ENCODE results near the gene TTC33.

TTC33 gene

DNA sequence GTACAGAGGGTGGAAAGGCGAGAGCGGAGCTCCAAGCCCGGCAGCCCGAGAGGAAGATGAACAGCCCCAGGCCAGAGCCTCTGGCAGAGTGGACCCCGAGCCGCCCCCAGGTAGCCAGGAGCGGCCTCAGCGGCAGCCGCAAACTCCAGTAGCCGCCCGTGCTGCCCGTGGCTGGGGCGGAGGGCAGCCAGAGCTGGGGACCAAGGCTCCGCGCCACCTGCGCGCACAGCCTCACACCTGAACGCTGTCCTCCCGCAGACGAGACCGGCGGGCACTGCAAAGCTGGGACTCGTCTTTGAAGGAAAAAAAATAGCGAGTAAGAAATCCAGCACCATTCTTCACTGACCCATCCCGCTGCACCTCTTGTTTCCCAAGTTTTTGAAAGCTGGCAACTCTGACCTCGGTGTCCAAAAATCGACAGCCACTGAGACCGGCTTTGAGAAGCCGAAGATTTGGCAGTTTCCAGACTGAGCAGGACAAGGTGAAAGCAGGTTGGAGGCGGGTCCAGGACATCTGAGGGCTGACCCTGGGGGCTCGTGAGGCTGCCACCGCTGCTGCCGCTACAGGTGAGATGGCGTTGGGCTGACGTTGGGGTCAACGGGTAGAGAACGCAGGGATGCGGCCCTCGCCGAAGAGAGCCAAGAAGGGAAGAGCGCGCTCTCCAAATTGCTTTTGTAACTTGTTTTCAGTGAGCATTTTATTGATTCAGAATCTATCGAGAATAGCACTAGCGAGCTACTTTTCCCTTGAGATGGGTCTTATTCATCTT lies 75.7 kb downstream of the TTC33 start, which contains the start of gene PTGER4:
Gene PTGER4 (plus strand): TSS at position 3 of the 769 bp plus-strand sequence. CDS start 1,079 bp downstream, outside the sequence.
- TF ChIP-seq, protein P1, sequence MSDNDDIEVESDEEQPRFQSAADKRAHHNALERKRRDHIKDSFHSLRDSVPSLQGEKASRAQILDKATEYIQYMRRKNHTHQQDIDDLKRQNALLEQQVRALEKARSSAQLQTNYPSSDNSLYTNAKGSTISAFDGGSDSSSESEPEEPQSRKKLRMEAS (IDR thresholded peaks at IDR 0.05): peak; percentile 78
- TF ChIP-seq FOXM1 (IDR thresholded peaks at IDR 0.05; ENCODE audit: borderline replicate concordance, low read depth) (no peak), TAF1 (IDR thresholded peaks at IDR 0.05; ENCODE audit: low read depth) (peak; percentile 76)

DNA sequence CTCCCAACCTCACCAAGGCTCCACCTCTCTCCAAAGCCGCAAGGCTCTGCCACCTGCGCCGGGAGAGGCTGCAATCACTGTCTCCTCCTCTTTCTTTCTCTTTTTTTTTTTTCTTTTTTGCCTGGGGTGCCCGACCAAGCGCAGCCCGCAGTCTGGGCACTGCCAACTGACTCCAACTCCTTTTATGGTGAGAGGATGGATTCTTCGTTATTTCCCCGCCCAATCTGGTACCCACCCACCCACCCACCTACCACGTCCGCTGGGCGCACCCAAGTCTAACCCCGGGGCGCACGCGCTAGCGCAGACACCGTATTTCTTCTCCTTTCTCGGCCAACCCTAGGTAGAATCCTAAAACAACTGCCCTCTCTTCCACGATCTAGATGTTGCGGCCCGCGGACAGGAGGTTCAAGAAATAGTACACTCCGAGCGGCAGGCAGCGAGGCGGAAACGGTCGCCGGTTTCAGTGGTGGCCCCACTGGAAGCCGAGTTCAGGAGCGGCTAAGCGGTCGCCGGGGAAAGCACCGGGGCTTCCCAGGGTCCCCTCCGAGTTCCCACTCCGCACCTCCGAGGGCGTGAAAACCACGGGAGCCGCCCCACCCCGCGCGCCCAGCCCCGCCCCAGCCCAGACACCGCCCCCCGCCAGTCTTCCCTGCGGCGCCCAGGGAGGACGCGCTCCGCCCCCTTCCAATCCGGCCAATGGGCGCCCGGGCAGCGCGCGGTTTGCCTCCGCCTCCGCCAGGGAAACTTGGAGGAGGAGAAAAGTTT lies 76.4 kb downstream of the TTC33 start:
- TF ChIP-seq EGR1 (IDR thresholded peaks at IDR 0.05) (0 out of 2 replicates have a peak, but pooled peaks have one; percentile 23), EP300 (IDR thresholded peaks at IDR 0.05; ENCODE audit: borderline replicate concordance) (no peak), CREB1 (IDR thresholded peaks at IDR 0.05; ENCODE audit: low read depth) (no peak), TEAD4 (IDR thresholded peaks at IDR 0.05) (no peak), NFIC (IDR thresholded peaks at IDR 0.05) (no peak), RAD21 (IDR thresholded peaks at IDR 0.05; ENCODE audit: low read depth) (0 out of 2 replicates have a peak, but pooled peaks have one; percentile 3), YY1 (IDR thresholded peaks at IDR 0.05; ENCODE audit: low read depth) (no peak), TCF12 (IDR thresholded peaks at IDR 0.05; ENCODE audit: low read depth) (peak; percentile 23; the same call in 1 of the 2 replicates), TAF1 (IDR thresholded peaks at IDR 0.05; ENCODE audit: low read depth) (no peak), FOXM1 (IDR thresholded peaks at IDR 0.05; ENCODE audit: borderline replicate concordance, low read depth) (no peak), CEBPB (IDR thresholded peaks at IDR 0.05) (no peak), ZBTB7A (IDR thresholded peaks at IDR 0.05; ENCODE audit: low read depth) (no peak)
- TF ChIP-seq, protein P1 (IDR thresholded peaks at IDR 0.05): peak; percentile 17; the same call in 1 of the 2 replicates
- TF ChIP-seq, protein P2, sequence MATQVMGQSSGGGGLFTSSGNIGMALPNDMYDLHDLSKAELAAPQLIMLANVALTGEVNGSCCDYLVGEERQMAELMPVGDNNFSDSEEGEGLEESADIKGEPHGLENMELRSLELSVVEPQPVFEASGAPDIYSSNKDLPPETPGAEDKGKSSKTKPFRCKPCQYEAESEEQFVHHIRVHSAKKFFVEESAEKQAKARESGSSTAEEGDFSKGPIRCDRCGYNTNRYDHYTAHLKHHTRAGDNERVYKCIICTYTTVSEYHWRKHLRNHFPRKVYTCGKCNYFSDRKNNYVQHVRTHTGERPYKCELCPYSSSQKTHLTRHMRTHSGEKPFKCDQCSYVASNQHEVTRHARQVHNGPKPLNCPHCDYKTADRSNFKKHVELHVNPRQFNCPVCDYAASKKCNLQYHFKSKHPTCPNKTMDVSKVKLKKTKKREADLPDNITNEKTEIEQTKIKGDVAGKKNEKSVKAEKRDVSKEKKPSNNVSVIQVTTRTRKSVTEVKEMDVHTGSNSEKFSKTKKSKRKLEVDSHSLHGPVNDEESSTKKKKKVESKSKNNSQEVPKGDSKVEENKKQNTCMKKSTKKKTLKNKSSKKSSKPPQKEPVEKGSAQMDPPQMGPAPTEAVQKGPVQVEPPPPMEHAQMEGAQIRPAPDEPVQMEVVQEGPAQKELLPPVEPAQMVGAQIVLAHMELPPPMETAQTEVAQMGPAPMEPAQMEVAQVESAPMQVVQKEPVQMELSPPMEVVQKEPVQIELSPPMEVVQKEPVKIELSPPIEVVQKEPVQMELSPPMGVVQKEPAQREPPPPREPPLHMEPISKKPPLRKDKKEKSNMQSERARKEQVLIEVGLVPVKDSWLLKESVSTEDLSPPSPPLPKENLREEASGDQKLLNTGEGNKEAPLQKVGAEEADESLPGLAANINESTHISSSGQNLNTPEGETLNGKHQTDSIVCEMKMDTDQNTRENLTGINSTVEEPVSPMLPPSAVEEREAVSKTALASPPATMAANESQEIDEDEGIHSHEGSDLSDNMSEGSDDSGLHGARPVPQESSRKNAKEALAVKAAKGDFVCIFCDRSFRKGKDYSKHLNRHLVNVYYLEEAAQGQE (IDR thresholded peaks at IDR 0.05; ENCODE audit: low read depth): no peak
- TF ChIP-seq, protein P3, sequence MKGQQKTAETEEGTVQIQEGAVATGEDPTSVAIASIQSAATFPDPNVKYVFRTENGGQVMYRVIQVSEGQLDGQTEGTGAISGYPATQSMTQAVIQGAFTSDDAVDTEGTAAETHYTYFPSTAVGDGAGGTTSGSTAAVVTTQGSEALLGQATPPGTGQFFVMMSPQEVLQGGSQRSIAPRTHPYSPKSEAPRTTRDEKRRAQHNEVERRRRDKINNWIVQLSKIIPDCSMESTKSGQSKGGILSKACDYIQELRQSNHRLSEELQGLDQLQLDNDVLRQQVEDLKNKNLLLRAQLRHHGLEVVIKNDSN (IDR thresholded peaks at IDR 0.05): no peak

DNA sequence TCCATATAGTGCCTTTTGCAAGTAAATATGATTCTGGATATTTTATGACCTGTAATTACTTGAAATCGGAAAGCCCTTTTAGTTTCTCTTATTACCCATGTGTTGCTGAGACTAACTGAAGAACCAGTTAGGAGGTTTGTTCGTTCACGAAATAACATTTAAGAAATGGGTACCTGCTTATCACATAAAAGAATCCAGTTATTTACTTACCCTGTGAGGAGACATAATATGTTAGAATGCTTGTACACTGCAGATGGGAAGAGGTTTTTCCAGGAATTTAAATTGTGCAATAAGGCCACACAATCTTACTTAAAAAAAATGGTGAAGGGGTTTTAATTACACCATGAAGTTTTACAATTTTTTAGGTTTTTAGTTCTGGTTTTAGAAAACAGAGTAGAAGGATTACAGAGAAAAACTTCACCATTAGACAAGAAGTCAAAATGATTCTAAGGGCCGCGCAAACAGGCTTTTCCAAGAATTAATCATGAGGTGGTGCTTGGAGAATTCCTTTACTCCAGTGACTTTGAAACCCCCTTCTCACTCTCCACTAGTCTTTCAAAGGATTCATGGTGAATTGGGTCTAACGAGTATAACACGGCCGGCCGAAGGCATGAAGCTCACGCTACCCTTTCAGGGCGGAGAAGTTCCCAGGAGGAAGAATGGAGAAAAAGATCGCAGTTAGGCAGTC lies 77.2 kb downstream of the TTC33 start:
- TF ChIP-seq CEBPB (IDR thresholded peaks at IDR 0.05) (peak; percentile 55), EP300 (IDR thresholded peaks at IDR 0.05; ENCODE audit: borderline replicate concordance) (no peak)

DNA sequence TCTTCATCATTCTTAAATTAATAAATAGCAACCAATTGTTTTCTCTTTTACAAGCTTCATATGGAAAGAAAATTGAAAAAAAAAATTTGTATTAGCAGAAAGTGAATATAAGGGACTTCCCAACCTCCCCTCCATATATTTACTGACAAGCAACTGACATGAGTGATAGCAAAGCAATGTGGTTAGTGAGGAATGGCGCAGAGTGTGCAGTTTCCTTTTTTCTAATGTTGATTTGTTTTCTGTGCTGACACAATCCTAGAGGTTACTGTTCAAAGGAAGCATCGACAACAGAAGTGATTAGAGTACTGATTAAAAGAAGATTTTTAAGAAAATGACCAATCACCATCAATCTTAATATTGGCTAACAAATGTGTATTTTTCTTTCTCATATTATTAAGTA lies 77.7 kb downstream of the TTC33 start:
- no peak for TF ChIP-seq TAF1 (IDR thresholded peaks at IDR 0.05; ENCODE audit: low read depth)
- TF ChIP-seq YY1 (IDR thresholded peaks at IDR 0.05; ENCODE audit: low read depth): no peak
- TF ChIP-seq NFIC (IDR thresholded peaks at IDR 0.05): no peak
- TF ChIP-seq, protein P3 (IDR thresholded peaks at IDR 0.05): no peak
- TF ChIP-seq TCF12 (IDR thresholded peaks at IDR 0.05; ENCODE audit: low read depth): no peak
- TF ChIP-seq, protein P1 (IDR thresholded peaks at IDR 0.05): no peak
- no peak for TF ChIP-seq TEAD4 (IDR thresholded peaks at IDR 0.05)
- no peak for TF ChIP-seq RAD21 (IDR thresholded peaks at IDR 0.05; ENCODE audit: low read depth)
- TF ChIP-seq FOXM1 (IDR thresholded peaks at IDR 0.05; ENCODE audit: borderline replicate concordance, low read depth): no peak
- TF ChIP-seq CREB1 (IDR thresholded peaks at IDR 0.05; ENCODE audit: low read depth): no peak
- TF ChIP-seq EP300 (IDR thresholded peaks at IDR 0.05; ENCODE audit: borderline replicate concordance): no peak
- no peak for TF ChIP-seq CEBPB (IDR thresholded peaks at IDR 0.05)
- no peak for TF ChIP-seq ZBTB7A (IDR thresholded peaks at IDR 0.05; ENCODE audit: low read depth)
- TF ChIP-seq, protein P2 (IDR thresholded peaks at IDR 0.05; ENCODE audit: low read depth): no peak
- no peak for TF ChIP-seq EGR1 (IDR thresholded peaks at IDR 0.05)

DNA sequence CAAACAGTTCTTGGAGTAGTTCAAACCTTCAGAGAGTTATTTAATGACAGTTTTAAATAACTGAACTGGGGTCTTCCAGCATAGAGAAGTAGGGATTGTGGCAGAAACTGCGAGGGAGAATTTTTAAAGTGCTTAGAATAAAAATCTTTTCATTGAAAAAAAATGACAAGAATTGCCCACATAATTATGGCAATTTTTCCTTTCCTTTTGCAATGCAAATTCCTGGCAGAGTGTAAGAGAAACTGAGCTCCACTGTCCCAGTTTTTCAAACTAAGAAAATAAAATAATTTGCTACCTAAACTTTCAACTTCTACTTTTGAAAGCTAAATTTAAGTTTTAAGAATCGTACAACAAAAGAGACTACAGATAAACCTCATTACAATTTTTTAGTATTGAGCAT lies 78.3 kb downstream of the TTC33 start:
- TF ChIP-seq YY1 (IDR thresholded peaks at IDR 0.05; ENCODE audit: low read depth): no peak
- no peak for TF ChIP-seq TCF12 (IDR thresholded peaks at IDR 0.05; ENCODE audit: low read depth)
- TF ChIP-seq TAF1 (IDR thresholded peaks at IDR 0.05; ENCODE audit: low read depth): no peak
- TF ChIP-seq NFIC (IDR thresholded peaks at IDR 0.05): no peak
- TF ChIP-seq EGR1 (IDR thresholded peaks at IDR 0.05): no peak
- TF ChIP-seq RAD21 (IDR thresholded peaks at IDR 0.05; ENCODE audit: low read depth): no peak
- no peak for TF ChIP-seq CEBPB (IDR thresholded peaks at IDR 0.05)
- no peak for TF ChIP-seq EP300 (IDR thresholded peaks at IDR 0.05; ENCODE audit: borderline replicate concordance)
- TF ChIP-seq, protein P3 (IDR thresholded peaks at IDR 0.05): no peak
- TF ChIP-seq ZBTB7A (IDR thresholded peaks at IDR 0.05; ENCODE audit: low read depth): no peak
- TF ChIP-seq, protein P2 (IDR thresholded peaks at IDR 0.05; ENCODE audit: low read depth): no peak
- TF ChIP-seq FOXM1 (IDR thresholded peaks at IDR 0.05; ENCODE audit: borderline replicate concordance, low read depth): no peak
